Measurements from ENCODE around the gene TGFB1. TPM values are rescaled to one million over a fixed set of nuclear protein-coding genes. Genes with fewer than 3 reads are reported as not detected.
A peak's percentile ranks its signal among the peaks of the same experiment; 100 is the strongest.

Gene TGFB1
- total and polyA plus RNA-seq, 2 of the 13 experiments (the other 11 are each of a cell fraction or from before 2014, with no cell fraction given) = 4.1 to 5.4 TPM

DNA sequence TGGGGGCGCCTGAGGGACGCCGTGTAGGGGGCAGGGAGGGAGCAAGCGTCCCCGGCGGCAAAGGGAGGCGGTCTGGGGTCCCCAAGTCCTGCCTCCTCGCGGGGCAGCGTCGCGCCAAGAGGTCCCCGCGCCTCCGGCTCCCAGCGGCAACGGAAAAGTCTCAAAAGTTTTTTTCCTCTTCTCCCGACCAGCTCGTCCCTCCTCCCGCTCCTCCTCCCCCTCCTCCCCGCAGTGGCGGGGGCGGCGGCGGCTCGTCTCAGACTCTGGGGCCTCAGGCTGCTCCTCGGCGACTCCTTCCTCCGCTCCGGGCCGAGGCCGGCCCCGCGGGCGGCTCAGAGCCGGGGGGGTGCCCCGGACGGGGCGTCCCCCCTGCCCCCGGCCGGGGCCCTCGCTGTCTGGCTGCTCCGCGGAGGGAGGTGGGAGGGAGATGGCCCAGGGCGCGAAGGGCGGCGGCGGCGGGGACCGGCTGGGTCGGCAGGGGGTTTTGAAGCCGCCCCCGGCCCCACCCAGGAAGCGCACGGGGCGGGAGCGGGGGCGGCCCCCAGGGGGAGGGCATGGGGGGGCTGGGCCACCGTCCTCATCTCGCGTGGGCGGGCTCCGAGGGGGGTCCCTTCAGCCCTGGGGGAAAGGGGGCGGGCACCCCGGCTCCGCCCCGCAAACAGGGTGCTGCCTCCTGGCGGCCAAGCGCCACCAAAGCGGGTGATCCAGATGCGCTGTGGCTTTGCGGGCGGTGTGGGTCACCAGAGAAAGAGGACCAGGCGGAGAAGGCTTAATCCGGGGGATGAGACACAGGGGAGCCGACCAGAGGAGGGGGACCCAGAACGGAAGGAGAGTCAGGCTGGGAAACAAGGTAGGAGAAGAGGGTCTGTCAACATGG lies at the start of gene TGFB1 (continued):
- TF ChIP-seq, protein P1, sequence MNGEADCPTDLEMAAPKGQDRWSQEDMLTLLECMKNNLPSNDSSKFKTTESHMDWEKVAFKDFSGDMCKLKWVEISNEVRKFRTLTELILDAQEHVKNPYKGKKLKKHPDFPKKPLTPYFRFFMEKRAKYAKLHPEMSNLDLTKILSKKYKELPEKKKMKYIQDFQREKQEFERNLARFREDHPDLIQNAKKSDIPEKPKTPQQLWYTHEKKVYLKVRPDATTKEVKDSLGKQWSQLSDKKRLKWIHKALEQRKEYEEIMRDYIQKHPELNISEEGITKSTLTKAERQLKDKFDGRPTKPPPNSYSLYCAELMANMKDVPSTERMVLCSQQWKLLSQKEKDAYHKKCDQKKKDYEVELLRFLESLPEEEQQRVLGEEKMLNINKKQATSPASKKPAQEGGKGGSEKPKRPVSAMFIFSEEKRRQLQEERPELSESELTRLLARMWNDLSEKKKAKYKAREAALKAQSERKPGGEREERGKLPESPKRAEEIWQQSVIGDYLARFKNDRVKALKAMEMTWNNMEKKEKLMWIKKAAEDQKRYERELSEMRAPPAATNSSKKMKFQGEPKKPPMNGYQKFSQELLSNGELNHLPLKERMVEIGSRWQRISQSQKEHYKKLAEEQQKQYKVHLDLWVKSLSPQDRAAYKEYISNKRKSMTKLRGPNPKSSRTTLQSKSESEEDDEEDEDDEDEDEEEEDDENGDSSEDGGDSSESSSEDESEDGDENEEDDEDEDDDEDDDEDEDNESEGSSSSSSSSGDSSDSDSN (CRISPR knock-in tag; IDR thresholded peaks at IDR 0.05) = 0 out of 2 replicates have a peak, but pooled peaks have one; percentile 18
- TF ChIP-seq KDM1A (CRISPR knock-in tag; IDR thresholded peaks at IDR 0.05) = no peak
- TF ChIP-seq, protein P2, sequence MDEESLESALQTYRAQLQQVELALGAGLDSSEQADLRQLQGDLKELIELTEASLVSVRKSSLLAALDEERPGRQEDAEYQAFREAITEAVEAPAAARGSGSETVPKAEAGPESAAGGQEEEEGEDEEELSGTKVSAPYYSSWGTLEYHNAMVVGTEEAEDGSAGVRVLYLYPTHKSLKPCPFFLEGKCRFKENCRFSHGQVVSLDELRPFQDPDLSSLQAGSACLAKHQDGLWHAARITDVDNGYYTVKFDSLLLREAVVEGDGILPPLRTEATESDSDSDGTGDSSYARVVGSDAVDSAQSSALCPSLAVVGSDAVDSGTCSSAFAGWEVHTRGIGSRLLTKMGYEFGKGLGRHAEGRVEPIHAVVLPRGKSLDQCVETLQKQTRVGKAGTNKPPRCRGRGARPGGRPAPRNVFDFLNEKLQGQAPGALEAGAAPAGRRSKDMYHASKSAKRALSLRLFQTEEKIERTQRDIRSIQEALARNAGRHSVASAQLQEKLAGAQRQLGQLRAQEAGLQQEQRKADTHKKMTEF (CRISPR knock-in tag; IDR thresholded peaks at IDR 0.05) = no peak
- TF ChIP-seq MTA3 (CRISPR knock-in tag; IDR thresholded peaks at IDR 0.05) = no peak
- TF ChIP-seq, protein P3, sequence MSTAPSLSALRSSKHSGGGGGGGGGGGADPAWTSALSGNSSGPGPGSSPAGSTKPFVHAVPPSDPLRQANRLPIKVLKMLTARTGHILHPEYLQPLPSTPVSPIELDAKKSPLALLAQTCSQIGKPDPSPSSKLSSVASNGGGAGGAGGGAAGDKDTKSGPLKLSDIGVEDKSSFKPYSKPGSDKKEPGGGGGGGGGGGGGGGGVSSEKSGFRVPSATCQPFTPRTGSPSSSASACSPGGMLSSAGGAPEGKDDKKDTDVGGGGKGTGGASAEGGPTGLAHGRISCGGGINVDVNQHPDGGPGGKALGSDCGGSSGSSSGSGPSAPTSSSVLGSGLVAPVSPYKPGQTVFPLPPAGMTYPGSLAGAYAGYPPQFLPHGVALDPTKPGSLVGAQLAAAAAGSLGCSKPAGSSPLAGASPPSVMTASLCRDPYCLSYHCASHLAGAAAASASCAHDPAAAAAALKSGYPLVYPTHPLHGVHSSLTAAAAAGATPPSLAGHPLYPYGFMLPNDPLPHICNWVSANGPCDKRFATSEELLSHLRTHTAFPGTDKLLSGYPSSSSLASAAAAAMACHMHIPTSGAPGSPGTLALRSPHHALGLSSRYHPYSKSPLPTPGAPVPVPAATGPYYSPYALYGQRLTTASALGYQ (CRISPR knock-in tag; IDR thresholded peaks at IDR 0.05) = no peak
- no peak for TF ChIP-seq NCOA1 (CRISPR knock-in tag; IDR thresholded peaks at IDR 0.05)
- peak; percentile 63; the same call in 1 of the 2 replicates for TF ChIP-seq ETV5 (CRISPR knock-in tag; IDR thresholded peaks at IDR 0.05; ENCODE audit: borderline replicate concordance)
- TF ChIP-seq HNRNPK (IDR thresholded peaks at IDR 0.05; ENCODE audit: low read depth, low read length, poor library complexity, severe bottlenecking) = peak; percentile 87
- TF ChIP-seq, protein P4, sequence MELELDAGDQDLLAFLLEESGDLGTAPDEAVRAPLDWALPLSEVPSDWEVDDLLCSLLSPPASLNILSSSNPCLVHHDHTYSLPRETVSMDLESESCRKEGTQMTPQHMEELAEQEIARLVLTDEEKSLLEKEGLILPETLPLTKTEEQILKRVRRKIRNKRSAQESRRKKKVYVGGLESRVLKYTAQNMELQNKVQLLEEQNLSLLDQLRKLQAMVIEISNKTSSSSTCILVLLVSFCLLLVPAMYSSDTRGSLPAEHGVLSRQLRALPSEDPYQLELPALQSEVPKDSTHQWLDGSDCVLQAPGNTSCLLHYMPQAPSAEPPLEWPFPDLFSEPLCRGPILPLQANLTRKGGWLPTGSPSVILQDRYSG (CRISPR knock-in tag; IDR thresholded peaks at IDR 0.05) = no peak

All from HepG2 (cell line).